Lower leg skin (tissue), 3 donors: Measurements from ENCODE around the gene PSMD13.

Experiments used
- CTCF ChIP-seq, 3 donors: fragments of 450-650 bp; IDR thresholded peaks; one replicate each; pipeline ENCODE4 v1.5.1; 2016; ENCODE audit warnings: antibody characterized with exemption in 3 of 3, mild to moderate bottlenecking in 3 of 3, moderate library complexity in 2 of 3
- POLR2A ChIP-seq, 2 donors: fragments of 450-650 bp; IDR thresholded peaks; one replicate each; pipeline ENCODE4 v1.6.1; 2016 to 2017; ENCODE audit warnings: antibody characterized with exemption in 2 of 2, mild to moderate bottlenecking in 1 of 2, moderate library complexity in 1 of 2

GRCh38 chr11:267491-267994 is 30.8 kb downstream of the PSMD13 start:
- TF ChIP-seq CTCF (IDR thresholded peaks at IDR 0.05) = no peak
- TF ChIP-seq POLR2A (IDR thresholded peaks at IDR 0.05) = no peak
